Measurements from ENCODE around the gene SLC17A9. TPM values are rescaled to one million over a fixed set of nuclear protein-coding genes. Genes with fewer than 3 reads are reported as not detected.

The SLC17A9 gene
- total RNA-seq, 1 donor from 2014 or later: 1.5 TPM

DNA sequence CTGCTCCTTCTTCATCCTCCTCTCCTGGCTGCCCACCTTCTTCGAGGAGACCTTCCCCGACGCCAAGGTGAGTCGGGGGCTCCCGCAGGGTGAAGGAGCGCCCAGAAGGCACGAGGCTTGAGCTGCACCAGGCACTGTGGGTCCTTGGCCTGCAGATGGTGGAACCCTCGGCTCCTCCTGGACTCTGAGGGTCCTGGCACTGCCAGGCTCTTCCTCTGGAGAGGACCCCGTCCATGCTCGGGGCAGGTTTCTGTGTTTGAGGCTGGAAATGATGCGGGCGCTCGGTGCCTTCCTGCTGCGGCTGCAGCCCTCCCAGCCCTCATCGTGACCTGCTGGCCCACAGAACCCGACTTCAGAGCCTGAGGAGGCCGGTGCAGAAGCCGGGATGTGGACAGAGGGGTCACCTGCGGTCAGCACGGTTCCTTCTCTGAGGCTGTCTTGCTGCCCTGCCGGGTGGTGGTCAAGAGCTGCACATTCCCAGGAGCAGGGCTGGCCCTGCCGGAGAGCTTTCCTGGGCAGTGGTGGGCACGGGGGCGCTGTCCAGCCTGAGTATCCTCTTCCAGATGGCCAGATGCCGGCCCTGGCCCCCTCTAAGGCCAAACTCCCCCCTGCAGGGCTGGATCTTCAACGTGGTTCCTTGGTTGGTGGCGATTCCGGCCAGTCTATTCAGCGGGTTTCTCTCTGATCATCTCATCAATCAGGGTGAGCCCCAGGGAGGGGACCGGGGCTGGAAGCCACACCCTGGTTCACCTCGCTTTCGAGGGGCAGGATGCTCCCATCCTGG, 11.3 kb downstream of the SLC17A9 start:
- intact Hi-C loops (cut with micrococcal nuclease): no loop called here
- DNase-seq (peak; percentile 12), ATAC-seq (no peak)

DNA sequence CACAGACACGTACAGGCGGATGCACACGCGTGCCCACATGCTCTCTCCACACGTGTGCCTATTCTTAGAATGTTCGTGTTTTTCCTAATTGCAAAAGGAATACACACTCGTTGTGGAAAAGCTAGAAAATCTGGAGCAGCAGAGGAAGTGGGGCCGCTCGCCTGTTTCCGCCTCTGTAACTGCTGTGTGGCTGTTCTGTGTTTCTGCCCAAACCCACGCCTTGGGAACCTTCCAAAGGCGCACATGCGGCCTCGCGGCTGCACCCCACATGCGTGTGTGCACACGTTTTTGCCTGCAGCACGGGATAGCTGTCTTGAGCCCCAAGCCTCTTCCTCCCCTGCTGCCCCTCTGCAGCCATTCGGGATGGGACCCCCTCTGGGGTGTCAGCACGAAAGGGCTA, 12.2 kb downstream of the SLC17A9 start:
- ATAC-seq: no peak
- DNase-seq: no peak
- intact Hi-C loops (cut with micrococcal nuclease): no loop called here

DNA sequence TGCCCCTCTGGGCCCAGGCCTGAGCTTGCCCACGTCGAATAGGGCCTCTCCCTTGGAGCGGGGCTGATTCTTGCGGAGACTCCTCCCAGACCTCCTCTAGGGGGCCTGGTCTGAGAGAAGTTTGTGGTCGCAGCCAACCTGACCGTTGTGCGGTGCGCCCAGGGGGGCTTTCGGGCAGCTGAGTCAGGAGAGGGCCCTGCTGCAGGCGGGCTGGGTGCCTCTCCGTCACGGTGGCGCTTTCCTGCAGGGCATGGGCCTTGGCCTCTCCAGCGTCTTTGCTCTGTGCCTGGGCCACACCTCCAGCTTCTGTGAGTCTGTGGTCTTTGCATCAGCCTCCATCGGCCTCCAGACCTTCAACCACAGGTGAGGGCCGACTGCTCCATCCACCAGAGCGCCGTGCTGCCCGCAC, 12.9 kb downstream of the SLC17A9 start:
- ATAC-seq: no peak
- no peak for DNase-seq
- intact Hi-C loops (cut with micrococcal nuclease): no loop called here

DNA sequence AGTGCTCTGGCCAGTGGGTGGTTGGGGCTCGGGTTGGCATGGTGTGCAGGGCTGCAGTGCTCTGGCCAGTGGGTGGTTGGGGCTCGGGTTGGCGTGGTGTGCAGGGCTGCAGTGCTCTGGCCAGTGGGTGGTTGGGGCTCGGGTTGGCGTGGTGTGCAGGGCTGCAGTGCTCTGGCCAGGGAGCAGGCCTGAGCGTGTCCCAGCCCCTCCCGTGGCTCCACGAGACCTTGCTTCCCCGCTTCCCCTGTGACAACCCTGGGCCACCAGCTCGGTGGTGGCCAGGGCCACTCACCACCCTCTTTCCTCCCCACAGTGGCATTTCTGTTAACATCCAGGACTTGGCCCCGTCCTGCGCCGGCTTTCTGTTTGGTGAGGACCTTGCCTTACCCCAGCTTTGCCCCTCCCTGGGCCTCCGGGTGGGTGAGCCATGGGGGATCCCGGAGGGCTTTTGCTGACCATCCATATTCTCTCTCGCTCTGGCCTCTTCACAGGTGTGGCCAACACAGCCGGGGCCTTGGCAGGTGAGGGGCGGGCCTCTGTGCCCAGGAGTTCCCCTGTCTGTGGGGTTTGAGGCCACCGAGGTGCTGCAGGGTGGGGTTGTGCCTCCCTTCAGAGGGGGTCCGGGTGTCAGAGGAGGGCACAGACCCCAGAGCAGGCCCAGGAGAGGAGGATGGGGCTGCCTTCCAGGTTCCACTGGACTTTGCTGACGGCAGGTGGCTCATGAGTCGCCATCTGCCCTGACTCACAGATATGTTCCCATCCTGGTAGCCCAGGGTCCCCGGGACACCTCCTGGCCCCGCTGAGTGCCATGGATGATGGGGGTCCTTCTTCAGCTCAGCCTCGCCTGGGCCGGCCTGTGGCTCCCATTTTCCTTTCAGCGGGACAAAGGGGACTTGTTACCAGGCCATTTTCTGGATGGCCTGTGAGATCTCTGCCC, 14.0 kb downstream of the SLC17A9 start:
- intact Hi-C loops (cut with micrococcal nuclease): no loop called here
- DNase-seq (no peak), ATAC-seq (no peak)

DNA sequence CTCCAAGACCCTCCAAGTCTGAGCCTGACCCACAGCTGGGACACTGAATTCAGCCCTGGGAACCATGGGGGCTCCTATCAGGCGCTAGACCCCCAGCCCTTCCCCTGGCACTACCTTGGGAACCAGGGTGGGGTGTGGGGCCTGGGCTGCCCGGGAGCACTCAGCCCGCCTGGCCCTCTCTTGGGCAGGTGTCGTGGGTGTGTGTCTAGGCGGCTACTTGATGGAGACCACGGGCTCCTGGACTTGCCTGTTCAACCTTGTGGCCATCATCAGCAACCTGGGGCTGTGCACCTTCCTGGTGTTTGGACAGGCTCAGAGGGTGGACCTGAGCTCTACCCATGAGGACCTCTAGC, 14.6 kb downstream of the SLC17A9 start:
- no peak for ATAC-seq
- no peak for DNase-seq
- intact Hi-C loops (cut with micrococcal nuclease): no loop called here

DNA sequence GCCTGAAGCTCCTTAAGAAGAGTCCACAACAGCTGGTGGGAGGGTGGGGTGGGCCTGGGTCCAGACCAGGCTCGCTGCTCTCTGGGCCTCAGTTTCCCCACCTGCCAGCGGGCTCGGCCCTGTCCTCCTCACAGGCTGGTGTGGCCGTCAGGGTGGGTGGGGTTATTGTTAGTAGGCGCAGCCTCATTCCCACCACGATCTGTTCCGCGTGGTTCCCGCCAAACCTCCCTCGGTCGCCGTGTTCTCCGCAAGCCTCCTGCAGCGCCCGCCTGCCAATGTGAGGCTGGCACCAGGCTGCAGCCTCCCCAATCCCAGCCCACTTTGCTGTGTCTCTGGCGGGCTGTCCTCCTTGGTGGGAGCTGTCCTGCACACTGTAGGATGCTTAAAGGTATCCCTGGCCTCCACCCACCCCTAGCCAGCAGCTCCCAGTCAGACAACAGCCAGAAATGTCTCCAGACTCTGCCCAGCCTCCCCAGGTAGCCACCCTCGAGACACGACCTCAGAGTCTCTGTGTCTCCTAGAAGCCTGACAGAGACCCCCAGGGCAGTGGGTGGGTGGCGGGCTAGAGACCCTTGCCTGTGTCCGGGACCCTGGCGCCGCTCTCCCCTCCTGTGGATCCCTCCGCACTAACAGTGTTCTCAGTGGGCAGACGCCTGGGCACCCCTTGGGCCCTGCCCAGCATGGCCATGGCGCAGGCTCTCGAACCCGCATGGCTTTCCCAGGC, 15.3 kb downstream of the SLC17A9 start:
- ATAC-seq (no peak), DNase-seq (no peak)
- intact Hi-C loops (cut with micrococcal nuclease): no loop called here

DNA sequence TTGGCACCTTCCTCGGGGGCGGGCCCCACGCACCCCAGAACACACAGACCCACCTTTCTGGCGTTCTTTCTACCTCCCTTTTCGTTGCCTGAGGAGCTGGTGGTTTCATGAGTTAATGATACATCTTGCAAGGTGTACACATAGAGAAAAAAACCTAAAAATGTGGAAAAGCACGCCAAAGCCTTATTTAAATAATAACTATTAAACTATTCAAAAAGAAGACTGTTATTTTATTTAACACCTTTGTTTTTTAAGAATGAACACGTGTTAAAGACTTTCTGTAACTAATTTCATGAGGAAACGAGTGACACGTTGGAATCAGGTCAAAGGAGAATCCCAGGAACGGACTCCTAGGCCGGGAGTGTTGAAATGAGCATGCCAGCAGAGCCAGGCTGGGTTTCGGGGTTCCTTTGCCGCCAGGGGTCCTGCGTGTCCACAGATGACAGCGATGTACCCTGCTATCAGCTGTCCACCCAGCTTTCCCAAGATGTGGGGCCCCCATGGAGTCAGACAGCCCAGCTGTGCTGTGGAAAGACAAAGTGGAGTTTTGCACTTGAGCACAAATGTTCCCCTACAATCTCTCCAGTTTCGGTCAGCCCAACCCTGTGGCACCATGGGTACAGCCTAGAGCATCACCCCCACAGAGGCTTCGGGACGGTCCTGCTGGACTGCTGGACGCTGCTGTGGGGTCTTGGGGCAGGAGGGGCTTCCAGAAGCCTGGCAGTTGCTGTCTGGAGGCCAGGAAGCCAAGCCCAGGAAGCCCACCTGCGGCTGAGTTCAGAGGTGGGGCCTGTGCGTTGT, 16.1 kb downstream of the SLC17A9 start:
- DNase-seq: no peak
- no peak for ATAC-seq
- intact Hi-C loops (cut with micrococcal nuclease): no loop called here

DNA sequence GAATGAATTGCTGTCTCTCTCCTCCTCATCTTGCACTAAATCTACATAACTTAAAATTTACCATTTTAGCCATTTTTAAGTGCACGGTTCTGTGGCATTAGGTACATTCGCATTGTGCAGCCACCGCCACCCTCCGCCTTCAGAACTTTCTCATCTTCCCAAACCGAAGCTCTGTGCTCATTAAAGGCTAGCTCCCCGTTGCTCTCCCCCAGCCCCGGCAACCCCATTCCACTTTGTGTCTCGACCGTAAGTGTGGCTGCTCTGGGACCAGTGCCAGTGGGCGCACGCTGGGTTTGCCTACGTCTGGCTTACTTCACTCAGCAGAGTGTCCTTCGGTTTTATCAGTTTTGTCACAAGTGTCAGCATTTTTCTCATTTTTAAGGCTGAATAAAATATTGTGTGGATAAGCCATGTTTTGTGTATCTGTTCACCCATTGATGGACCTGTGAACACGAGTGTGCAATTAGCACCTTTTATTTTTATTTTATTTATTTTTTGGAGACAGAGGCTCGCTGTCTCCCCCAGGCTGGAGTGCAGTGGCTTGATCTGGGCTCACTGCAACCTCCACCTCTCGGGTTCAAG, 16.8 kb downstream of the SLC17A9 start:
- ATAC-seq (no peak), DNase-seq (peak; percentile 55)
- intact Hi-C loops (cut with micrococcal nuclease): no loop called here

DNA sequence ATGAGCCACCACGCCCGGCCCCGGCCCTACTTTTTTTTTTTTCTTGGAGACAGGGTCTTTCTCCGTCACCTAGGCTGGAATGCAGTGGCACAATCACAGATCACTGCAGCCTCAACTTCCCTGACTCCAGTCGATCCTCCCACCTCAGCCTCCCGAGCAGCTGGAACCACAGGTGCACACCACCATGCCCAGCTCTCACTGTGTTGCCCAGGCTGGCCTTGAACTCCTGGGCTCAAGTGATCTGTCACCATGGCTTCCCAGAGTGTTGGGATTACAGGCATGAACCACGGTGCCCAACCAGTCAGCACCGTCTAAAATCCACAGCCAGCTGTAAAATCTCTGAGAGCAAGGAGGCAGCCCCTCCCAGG, 17.4 kb downstream of the SLC17A9 start:
- no peak for ATAC-seq
- intact Hi-C loops (cut with micrococcal nuclease): no loop called here
- DNase-seq: no peak

DNA sequence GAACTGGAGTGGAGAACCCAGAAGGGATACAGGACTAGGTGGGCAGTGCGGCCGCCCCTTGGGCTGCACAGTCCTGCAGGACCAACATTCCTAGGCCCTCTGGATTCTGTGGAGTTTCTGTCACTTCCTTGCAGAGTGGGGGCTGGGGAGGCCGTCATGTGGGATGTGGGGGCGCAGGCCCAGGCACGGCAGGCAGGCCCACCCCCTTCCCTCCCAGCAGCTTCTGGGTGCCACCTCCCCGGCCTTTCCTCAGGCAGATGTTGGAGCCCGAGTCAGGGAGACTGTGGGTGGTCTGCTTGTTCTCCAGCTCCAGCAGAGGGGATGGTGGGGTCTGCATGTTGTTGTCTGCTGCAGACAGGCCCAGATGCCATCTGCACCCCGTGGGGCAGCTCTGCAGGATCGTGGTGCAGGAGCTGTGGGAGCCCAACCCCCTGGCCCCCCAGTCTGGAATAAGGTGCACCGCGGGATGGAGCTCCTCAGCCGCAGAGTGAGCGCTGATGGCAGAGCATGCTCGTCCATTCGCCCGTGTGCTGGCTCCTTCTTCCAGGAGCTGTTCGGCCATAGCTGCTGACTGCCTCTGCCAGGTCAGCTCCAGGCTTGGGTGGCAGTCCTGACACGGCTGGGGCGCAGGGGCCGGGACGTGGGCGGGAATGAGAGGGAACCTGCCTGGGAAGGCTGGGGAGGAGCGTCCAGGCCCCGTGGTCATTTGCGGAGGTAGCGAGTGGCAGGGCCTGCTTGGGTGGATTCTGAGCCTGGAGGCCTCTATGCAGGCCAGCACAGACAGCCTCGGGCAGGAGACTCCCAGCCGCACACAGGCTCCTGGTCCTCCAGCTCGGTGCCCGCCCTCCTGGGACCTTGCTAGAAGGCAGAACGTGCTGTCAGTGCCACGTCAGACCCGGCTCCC, 18.1 kb downstream of the SLC17A9 start:
- intact Hi-C loops (cut with micrococcal nuclease): no loop called here
- ATAC-seq: no peak

DNA sequence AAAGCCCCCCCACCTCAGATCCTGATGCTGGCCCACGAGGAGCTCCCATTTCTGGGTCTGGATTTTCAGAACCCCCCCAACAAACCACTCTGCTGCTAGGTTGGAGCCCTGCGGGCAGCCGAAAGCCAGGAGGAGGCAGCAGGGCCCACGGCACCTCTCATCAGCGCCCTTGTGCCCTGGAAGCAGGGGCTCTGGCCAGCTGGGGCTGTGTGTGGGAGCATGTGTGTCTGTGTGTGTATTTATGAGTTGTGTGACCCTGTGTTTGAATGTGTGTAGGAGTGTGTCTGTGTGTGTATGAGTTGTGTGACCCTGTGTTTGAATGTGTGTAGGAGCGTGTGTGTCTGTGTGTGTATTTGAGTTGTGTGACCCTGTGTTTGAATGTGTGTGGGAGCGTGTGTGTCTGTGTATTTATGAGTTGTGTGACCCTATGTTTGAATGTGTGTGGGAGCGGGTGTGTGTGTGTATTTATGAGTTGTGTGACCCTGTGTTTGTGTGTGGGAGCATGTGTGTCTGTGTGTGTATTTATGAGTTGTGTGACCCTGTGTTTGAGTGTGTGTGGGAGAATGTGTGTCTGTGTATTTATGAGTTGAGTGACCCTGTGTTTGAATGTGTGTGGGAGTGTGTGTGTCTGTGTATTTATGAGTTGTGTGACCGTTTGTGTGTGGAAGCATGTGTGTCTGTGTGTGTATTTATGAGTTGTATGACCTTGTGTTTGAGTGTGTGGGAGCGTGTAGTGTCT, 18.9 kb downstream of the SLC17A9 start:
- DNase-seq: no peak
- intact Hi-C loops (cut with micrococcal nuclease): no loop called here
- no peak for ATAC-seq

More for the DNA sequence above, 18.1 kb downstream of the SLC17A9 start:
- no peak for DNase-seq

DNA sequence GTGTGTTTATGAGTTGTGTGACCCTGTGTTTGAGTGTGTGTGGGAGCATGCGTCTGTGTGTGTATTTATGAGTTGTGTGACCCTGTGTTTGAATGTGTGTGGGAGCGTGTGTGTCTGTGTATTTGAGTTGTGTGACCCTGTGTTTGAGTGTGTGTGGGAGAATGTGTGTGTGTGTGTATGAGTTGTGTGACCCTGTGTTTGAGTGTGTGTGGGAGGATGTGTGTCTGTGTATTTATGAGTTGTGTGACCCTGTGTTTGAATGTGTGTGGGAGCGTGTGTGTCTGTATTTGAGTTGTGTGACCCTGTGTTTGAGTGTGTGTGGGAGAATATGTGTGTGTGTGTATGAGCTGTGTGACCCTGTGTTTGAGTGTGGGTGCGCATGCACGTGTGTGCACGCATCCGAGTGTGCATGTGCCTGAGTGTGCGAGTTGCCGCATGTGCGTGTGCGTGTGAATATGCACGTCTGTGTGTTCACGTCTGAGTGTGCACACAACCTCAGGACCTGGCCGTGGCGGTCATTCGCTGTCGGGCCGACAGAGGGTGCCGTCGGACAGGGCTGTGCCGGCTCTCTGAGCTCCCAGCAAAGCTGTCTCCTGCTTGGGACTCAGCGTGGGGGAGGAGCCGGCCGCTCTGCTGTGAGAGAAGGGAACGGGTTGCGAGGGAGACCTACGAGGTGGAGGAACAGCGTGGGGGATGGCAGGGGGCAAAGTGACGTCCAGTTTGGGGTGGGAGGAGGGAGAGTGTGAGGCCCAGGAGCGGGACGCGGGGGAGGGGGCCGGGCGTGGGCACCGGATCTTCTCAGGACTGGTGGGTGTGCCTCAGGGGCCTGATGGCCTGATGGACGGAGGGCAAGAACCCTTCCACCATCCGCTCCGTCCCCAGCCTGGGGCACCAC, 19.7 kb downstream of the SLC17A9 start:
- peak; percentile 91 for DNase-seq
- peak; percentile 97 for ATAC-seq
- intact Hi-C loops (cut with micrococcal nuclease): no loop called here

DNA sequence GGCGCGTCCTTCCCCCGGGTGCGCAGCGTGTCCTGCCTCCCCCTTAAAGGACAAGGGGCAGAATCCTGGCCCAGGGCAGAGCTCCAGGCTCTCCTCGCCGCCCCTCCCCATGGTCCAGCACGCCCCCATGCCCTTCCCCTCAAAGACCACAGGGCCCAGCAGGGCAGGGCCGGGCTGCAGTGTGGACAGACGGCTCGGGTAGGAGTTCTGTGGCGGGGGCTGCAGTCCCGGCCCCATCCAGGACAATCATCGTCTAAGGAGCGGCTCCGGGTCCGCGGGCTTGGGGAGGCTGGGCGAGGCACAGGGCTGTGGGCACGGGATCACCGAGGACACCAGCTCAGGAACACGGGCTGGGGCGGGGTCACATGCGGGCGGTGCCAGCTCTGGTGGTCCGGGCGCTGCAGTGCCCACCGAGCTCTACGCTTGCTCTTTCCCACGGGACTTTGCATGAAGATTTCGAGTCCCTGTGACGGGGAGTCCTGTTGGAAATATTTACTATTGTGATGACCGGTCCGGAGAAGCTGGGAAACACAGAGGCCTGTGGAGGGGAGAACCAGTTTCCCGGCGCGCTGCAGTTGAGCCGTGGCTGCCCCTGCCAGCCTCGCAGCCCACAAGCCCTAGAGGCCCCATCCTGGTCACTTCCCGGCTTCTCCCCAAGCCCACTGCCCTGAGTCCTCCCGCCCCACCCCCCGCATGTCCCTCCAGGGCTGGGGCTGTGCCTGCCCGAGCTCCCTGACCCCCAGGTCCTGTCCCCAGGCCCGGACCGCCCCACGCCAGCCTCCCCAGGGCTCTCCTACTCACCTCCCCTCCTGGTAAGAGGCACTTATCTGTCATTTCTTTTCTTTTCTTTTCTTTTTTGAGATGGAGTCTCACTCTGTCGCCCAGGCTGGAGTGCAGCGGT, 20.6 kb downstream of the SLC17A9 start:
- intact Hi-C loops (cut with micrococcal nuclease): no loop called here
- ATAC-seq: no peak
- DNase-seq: no peak

DNA sequence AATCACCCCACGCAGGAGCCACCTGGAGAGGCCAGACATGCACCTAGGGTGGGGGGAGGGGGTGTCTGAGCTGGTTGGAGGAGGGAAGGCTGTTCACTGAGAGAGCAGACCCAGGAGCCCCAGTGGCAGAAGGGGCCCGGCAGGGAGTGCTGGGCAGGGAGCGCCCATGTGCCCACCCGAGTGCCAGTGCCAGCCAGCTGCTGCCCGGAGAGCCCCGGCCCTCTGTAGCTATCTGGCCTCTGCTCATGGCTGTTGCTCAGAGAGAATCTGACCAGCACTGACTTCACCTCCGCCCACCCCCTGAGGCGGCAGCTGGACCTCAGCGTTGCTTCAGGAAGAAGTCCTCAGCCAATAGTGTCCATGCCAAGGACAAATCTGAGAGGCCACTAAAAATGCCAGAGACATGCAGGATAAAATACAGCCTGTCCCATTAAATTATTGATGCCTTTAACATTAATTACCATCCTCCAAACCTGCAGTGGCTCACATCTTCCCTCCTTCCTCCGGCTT, 22.8 kb downstream of the SLC17A9 start:
- intact Hi-C loops (cut with micrococcal nuclease): no loop called here
- DNase-seq: no peak
- no peak for ATAC-seq
